ENCODE data around the gene LIMS1.

- TF ChIP-seq POLR2A (IDR thresholded peaks at IDR 0.05; ENCODE audit: low read depth, low read length) = no peak
- TF ChIP-seq TAF1 (IDR thresholded peaks at IDR 0.05; ENCODE audit: borderline replicate concordance, low read depth, low read length) = no peak
- no peak for TF ChIP-seq POLR2AphosphoS5 (IDR thresholded peaks at IDR 0.05; ENCODE audit: low read depth, low read length)
Measured at GRCh38 chr2:108531674-108532055, 2.6 kb upstream of the LIMS1 start.

All from GM12892 (cell line).